Renal cortex interstitium (tissue), 11 donors: ENCODE measurements around the gene GDF15. TPM values are rescaled to one million over a fixed set of nuclear protein-coding genes. Genes with fewer than 3 reads are reported as not detected.
"Not testable (repeated sequence)": the region's sequence is repeated elsewhere in the genome, so short reads cannot be mapped to it uniquely, and the experiment has no call there.

Experiments used
- DNase-seq, 11 donors: peaks; one replicate each; pipeline ENCODE4 v3.0.0-alpha.2; 2013; ENCODE audit warnings: low read depth in 9 of 11, low spot score in 4 of 11; ENCODE audit errors: extremely low read depth in 1 of 11
- polyA plus RNA-seq, 3 donors: library from polyadenylated mRNA; unstranded; fragments of 120-200 nt; gene quantifications; one replicate each; pipeline ENCODE4 v1.2.1, GENCODE V29; 2013; ENCODE audit not compliant: insufficient read length in 3 of 3

The GDF15 gene
- polyA plus RNA-seq, 3 donors: 2.2 to 10.4 (median 2.9) TPM

- DNase-seq: no peak
Measured at GRCh38 chr19:18386543-18387271, 749 bp downstream of the GDF15 start.

GRCh38 chr19:18388100-18388959 is 2.4 kb downstream of the GDF15 start:
- DNase-seq: peak in 10 of 11 donors; percentile 72 to 86 (median 77)

- no peak for DNase-seq
Measured at GRCh38 chr19:18388960-18389725, 3.2 kb downstream of the GDF15 start.

GRCh38 chr19:18389726-18390064 is 3.7 kb downstream of the GDF15 start:
- no peak for DNase-seq

- DNase-seq: no peak
Measured at GRCh38 chr19:18390065-18390907, 4.3 kb downstream of the GDF15 start.

- no peak for DNase-seq
Measured at GRCh38 chr19:18391509-18392075, 5.6 kb downstream of the GDF15 start.

- DNase-seq: no peak
Measured at GRCh38 chr19:18392417-18392816, 6.5 kb downstream of the GDF15 start.

- DNase-seq: no peak
Measured at GRCh38 chr19:18392926-18393325, 7.0 kb downstream of the GDF15 start.

- DNase-seq: no peak
Measured at GRCh38 chr19:18393836-18394235, 7.9 kb downstream of the GDF15 start.

GRCh38 chr19:18396471-18397241 is 10.7 kb downstream of the GDF15 start:
- DNase-seq: no peak

GRCh38 chr19:18397242-18398202 is 11.6 kb downstream of the GDF15 start, which contains the start of gene LRRC25:
Gene LRRC25, minus strand, starts transcription at chr19:18397622. Its CDS starts 659 bp downstream, at chr19:18396963.
- DNase-seq: no peak

GRCh38 chr19:18399008-18399407 is 13.1 kb downstream of the GDF15 start:
- no peak for DNase-seq

GRCh38 chr19:18401580-18402112 is 15.7 kb downstream of the GDF15 start:
- DNase-seq: peak in 1 of 11 donors; percentile 56

- not testable (repeated sequence) for DNase-seq
Measured at GRCh38 chr19:18402455-18403248, 16.7 kb downstream of the GDF15 start.

- not testable (repeated sequence) for DNase-seq
Measured at GRCh38 chr19:18405754-18406153, 19.8 kb downstream of the GDF15 start.
